Progenitor cell of endocrine pancreas (in vitro differentiated cells): Measurements from ENCODE around the gene AMIGO3. TPM values are rescaled to one million over a fixed set of nuclear protein-coding genes. Genes with fewer than 3 reads are reported as not detected.
A peak's percentile ranks its signal among the peaks of the same experiment; 100 is the strongest.
"Not testable (repeated sequence)": the region's sequence is repeated elsewhere in the genome, so short reads cannot be mapped to it uniquely, and the experiment has no call there.

Source experiments
- DNase-seq: peaks from one replicate; pipeline ENCODE4 v3.0.0; 2021; ENCODE audit warnings: low spot score; ENCODE audit not compliant: unreplicated experiment
- H3K27ac Mint-ChIP-seq: 2 replicates; pipeline ENCODE4 v1.8.0; 2021; ENCODE audit warnings: mild to moderate bottlenecking, moderate library complexity, mixed read lengths
- H3K27me3 Mint-ChIP-seq: 2 replicates; pipeline ENCODE4 v1.8.0; 2021; ENCODE audit warnings: mixed read lengths
- H3K36me3 Mint-ChIP-seq: 2 replicates; pipeline ENCODE4 v1.8.0; 2022; ENCODE audit warnings: mixed read lengths; ENCODE audit not compliant: insufficient read depth
- H3K4me1 Mint-ChIP-seq: 2 replicates; pipeline ENCODE4 v1.8.0; 2021; ENCODE audit warnings: low read depth, mixed read lengths
- H3K4me3 Mint-ChIP-seq: 2 replicates; pipeline ENCODE4 v1.8.0; 2021; ENCODE audit warnings: low read depth, mild to moderate bottlenecking, moderate library complexity, mixed read lengths
- H3K9me3 Mint-ChIP-seq: 2 replicates; pipeline ENCODE4 v1.8.0; 2021; ENCODE audit warnings: low read depth, mixed read lengths
- total RNA-seq: library from RNA; stranded (reverse); gene quantifications from 2 replicates; pipeline ENCODE4 v1.2.1, GENCODE V29; 2021
- TF ChIP-seq, protein P1 (sequence below): fragments of 200-600 bp; sonication (generic); IDR thresholded peaks from one replicate; pipeline ENCODE4 v1.5.0; 2021; ENCODE audit warnings: antibody characterized with exemption, mild to moderate bottlenecking; ENCODE audit not compliant: unreplicated experiment

The AMIGO3 gene
- total RNA-seq, 1 donor from 2014 or later: 0.86 TPM

DNA sequence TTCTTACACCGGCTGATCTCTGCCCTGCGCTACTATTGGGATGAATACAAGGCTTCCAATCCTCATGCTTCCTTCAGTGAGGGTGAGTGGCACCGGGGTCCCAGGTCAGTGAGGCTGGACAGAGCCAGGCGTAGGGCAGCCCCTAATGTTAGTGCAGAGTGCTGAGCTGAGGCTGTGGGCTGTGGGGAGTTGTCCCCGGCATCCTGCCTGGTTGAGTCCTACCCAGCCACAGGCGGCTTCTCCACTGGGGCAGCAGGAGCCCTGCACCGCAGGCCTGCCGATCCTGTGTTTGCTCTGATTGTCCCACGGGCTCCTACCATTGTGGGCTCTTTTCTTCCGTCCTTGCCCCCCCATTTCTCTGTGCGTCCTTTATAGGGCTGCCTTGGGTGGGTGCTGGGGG is 16.8 kb downstream of the AMIGO3 start:
- H3K27ac Mint-ChIP-seq: no peak overlapping the region
- TF ChIP-seq, protein P1, sequence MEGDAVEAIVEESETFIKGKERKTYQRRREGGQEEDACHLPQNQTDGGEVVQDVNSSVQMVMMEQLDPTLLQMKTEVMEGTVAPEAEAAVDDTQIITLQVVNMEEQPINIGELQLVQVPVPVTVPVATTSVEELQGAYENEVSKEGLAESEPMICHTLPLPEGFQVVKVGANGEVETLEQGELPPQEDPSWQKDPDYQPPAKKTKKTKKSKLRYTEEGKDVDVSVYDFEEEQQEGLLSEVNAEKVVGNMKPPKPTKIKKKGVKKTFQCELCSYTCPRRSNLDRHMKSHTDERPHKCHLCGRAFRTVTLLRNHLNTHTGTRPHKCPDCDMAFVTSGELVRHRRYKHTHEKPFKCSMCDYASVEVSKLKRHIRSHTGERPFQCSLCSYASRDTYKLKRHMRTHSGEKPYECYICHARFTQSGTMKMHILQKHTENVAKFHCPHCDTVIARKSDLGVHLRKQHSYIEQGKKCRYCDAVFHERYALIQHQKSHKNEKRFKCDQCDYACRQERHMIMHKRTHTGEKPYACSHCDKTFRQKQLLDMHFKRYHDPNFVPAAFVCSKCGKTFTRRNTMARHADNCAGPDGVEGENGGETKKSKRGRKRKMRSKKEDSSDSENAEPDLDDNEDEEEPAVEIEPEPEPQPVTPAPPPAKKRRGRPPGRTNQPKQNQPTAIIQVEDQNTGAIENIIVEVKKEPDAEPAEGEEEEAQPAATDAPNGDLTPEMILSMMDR: no peak
- H3K4me1 Mint-ChIP-seq: no peaks in the 10 kb centered on the region
- no peaks in the 10 kb centered on the region for H3K27me3 Mint-ChIP-seq
- no peaks in the 10 kb centered on the region for H3K9me3 Mint-ChIP-seq
- peaks cover 4% of the 10 kb centered on the region for H3K36me3 Mint-ChIP-seq
- DNase-seq: no peak
- H3K4me3 Mint-ChIP-seq: no peak overlapping the region

- H3K4me3 Mint-ChIP-seq: no peak overlapping the region
- no peaks in the 10 kb centered on the region for H3K9me3 Mint-ChIP-seq
Measured at GRCh38 chr3:49701388-49702077, 18.0 kb downstream of the AMIGO3 start.

DNA sequence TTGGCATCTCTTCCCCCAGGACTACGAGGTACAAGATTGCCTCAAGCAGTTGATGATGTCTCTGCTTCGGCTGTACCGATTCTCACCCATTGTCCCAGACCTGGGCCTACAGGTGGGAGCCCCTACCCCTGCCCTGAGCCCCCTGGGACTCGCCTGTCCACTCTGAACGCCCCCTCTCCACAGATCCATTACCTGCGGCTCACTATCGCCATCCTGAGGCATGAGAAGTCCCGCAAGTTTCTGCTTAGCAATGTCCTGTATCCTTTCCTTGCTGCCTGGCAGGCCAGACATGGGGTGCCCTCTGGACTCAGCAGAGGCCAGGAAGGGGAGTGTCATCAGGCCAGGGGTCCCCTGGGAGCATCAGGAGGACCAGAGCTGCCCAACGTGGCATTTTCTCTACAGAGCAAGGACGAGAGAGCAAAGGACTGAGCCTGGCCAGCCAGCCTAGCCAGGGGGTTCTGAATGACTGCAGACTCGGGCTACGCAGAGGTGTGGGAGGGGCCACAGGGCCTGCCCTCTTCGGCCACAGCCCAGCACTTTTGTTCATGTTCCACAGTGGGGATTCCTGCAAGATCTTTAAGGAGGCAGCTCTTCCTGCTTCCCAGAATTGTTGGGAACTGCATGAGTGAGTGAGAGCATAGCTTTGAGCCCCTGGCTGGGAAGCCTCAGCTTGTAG is 18.9 kb downstream of the AMIGO3 start:
- TF ChIP-seq, protein P1: no peak
- Mint-ChIP-seq H3K9me3 (no peaks in the 10 kb centered on the region), H3K27me3 (no peaks in the 10 kb centered on the region), H3K4me1 (no peaks in the 10 kb centered on the region), H3K27ac (no peak overlapping the region), H3K36me3 (peaks cover 3% of the 10 kb centered on the region), H3K4me3 (no peak overlapping the region)
- no peak for DNase-seq

More at GRCh38 chr3:49701388-49702077, 18.0 kb downstream of the AMIGO3 start:
- peaks cover 3% of the 10 kb centered on the region for H3K36me3 Mint-ChIP-seq
- no peaks in the 10 kb centered on the region for H3K4me1 Mint-ChIP-seq
- H3K27me3 Mint-ChIP-seq: no peaks in the 10 kb centered on the region
- TF ChIP-seq, protein P1: peak; percentile 39
- DNase-seq: no peak
- no peak overlapping the region for H3K27ac Mint-ChIP-seq

GRCh38 chr3:49700014-49700413 is 19.5 kb downstream of the AMIGO3 start:
- Mint-ChIP-seq H3K27me3 (no peaks in the 10 kb centered on the region), H3K4me1 (no peaks in the 10 kb centered on the region), H3K9me3 (no peaks in the 10 kb centered on the region), H3K4me3 (no peak overlapping the region), H3K27ac (no peak overlapping the region), H3K36me3 (peaks cover 3% of the 10 kb centered on the region)
- TF ChIP-seq, protein P1: no peak
- no peak for DNase-seq

DNA sequence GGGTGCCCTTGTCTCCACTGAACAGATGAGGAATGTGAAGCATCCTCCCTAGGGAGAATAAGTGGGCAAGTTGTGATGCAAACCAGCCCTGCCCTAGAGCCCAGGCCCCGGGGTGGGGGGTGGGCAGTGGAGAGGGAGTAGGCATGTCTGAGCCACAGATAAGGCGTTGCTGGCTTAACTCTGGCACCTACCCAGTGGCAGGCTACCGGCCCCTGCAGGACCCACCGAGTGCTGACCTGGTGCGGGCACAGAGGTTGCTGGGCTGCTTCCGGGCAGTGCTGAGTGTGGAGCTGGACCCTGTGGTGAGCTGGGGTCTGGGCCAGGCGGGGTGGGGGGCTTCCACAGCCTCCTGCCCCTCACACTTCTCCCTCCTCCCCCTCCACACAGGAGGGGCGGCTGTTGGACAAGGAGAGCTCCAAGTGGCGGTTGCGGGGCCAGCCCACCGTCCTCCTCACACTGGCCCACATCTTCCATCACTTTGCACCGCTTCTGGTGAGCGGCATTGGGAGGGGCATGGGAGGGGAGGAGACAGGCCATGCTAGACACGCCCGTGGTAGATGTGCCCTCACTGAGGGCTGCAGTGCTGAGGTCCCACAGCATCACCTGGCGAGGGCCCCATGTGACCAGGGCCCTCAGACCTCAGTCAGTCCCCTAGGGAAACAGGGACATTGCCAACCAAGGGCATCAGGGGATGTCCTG is 20.1 kb downstream of the AMIGO3 start:
- TF ChIP-seq, protein P1: no peak
- Mint-ChIP-seq H3K4me1 (no peaks in the 10 kb centered on the region), H3K9me3 (no peaks in the 10 kb centered on the region), H3K27me3 (no peaks in the 10 kb centered on the region), H3K36me3 (peaks cover 3% of the 10 kb centered on the region), H3K27ac (no peak overlapping the region), H3K4me3 (no peak overlapping the region)
- DNase-seq: no peak

- H3K9me3 Mint-ChIP-seq, H3K4me1 Mint-ChIP-seq, H3K27ac Mint-ChIP-seq, H3K27me3 Mint-ChIP-seq, H3K4me3 Mint-ChIP-seq, H3K36me3 Mint-ChIP-seq, DNase-seq: not testable (repeated sequence)
Measured at GRCh38 chr3:49695350-49696015, 24.0 kb downstream of the AMIGO3 start.

DNA sequence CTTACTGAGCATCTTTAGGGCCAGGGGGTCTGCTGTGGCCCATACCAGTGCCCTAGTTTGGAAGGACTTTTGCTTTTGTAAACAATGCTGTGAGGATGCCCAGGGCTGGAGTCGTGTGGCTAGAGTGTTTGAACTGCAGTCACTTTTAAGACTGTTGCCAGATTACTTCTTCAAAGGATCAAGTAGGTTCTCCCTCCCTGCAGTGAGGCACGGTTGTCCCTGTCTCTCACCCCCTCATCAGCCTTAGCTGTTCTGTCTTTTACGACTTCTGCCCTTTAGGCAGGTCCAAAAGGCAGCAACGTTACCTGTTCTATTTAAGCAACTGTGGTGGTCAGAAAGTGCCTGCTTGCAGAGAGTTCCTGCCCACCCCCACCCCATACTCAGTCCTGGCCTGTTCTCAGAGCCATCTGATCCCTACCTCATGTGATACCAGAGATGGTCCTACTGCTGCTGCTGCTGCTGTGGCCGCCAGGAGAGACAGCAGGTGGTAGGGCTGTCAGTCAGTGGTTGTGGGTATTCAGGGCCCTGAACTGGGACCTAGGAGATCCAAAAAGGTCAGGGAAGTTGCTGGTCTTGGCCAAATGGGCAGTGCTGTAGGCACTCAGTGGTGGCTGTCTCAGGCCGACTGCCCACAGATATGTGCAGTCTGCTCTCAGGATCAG is 24.9 kb downstream of the AMIGO3 start:
- H3K36me3 Mint-ChIP-seq, H3K27ac Mint-ChIP-seq, H3K4me3 Mint-ChIP-seq: not testable (repeated sequence)

More for the DNA sequence above, 24.9 kb downstream of the AMIGO3 start:
- H3K4me1 Mint-ChIP-seq, DNase-seq, H3K9me3 Mint-ChIP-seq, H3K27me3 Mint-ChIP-seq: not testable (repeated sequence)
